ENCODE results near the gene C1orf210.

C1orf210 gene

GRCh38 chr1:43315481-43315880, 30.1 kb upstream of the C1orf210 start:
- Histone ChIP-seq H3K9me3 (ENCODE audit: low read length) (no peaks in the 10 kb centered on the region), H3K4me2 (ENCODE audit: low read length) (no peak overlapping the region), H3F3A (ENCODE audit: insufficient read depth, low read length) (no peaks in the 10 kb centered on the region), H3K27ac (ENCODE audit: low read depth, low read length, poor library complexity, severe bottlenecking) (no peak overlapping the region), H4K20me1 (ENCODE audit: insufficient read depth, low read length) (no peaks in the 10 kb centered on the region), H3K4me1 (ENCODE audit: insufficient read depth, low read length, severe bottlenecking) (no peaks in the 10 kb centered on the region), H3K9me2 (ENCODE audit: low read depth, low read length) (no peaks in the 10 kb centered on the region), H3K4me3 (ENCODE audit: low read depth, low read length, poor library complexity, severe bottlenecking) (no peak overlapping the region), H3K79me2 (ENCODE audit: insufficient read depth, low read length) (no peaks in the 10 kb centered on the region), H3K36me3 (ENCODE audit: insufficient read depth, low read length) (no peaks in the 10 kb centered on the region), H3K27me3 (ENCODE audit: insufficient read depth, low read length) (no peaks in the 10 kb centered on the region), H3K9ac (ENCODE audit: low read length) (no peak overlapping the region), H2AFZ (ENCODE audit: low read length) (no peak overlapping the region)
- TF ChIP-seq, protein P1, sequence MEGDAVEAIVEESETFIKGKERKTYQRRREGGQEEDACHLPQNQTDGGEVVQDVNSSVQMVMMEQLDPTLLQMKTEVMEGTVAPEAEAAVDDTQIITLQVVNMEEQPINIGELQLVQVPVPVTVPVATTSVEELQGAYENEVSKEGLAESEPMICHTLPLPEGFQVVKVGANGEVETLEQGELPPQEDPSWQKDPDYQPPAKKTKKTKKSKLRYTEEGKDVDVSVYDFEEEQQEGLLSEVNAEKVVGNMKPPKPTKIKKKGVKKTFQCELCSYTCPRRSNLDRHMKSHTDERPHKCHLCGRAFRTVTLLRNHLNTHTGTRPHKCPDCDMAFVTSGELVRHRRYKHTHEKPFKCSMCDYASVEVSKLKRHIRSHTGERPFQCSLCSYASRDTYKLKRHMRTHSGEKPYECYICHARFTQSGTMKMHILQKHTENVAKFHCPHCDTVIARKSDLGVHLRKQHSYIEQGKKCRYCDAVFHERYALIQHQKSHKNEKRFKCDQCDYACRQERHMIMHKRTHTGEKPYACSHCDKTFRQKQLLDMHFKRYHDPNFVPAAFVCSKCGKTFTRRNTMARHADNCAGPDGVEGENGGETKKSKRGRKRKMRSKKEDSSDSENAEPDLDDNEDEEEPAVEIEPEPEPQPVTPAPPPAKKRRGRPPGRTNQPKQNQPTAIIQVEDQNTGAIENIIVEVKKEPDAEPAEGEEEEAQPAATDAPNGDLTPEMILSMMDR (IDR thresholded peaks at IDR 0.05; ENCODE audit: low read length): no peak
- no peak for TF ChIP-seq EZH2 (IDR thresholded peaks at IDR 0.05; ENCODE audit: borderline replicate concordance, low read length)

DNA sequence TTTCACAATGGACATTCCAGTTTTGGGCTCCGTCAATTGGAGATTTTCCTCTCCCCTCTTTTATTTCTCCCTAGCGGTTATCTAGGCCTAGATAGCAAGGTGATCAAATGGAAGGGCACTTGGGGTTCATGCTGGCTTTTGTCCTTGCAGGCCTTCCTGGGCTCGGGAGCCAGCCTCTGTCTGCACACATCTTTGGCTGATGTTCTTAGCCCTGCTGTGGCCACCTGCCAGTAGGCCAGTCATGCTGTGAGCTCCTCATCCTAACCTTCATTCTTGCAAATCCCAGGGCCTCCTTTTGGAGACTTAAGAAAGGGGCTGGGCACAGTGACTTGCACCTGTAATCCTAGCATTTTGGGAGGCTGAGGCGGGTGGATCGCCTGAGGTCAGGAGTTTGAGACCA, 28.9 kb upstream of the C1orf210 start:
- Histone ChIP-seq H3K9me3 (ENCODE audit: low read length) (no peaks in the 10 kb centered on the region), H3K4me1 (ENCODE audit: insufficient read depth, low read length, severe bottlenecking) (no peaks in the 10 kb centered on the region), H3K9ac (ENCODE audit: low read length) (no peak overlapping the region), H3K9me2 (ENCODE audit: low read depth, low read length) (no peaks in the 10 kb centered on the region), H3F3A (ENCODE audit: insufficient read depth, low read length) (no peaks in the 10 kb centered on the region), H3K4me3 (ENCODE audit: low read depth, low read length, poor library complexity, severe bottlenecking) (no peak overlapping the region), H4K20me1 (ENCODE audit: insufficient read depth, low read length) (no peaks in the 10 kb centered on the region), H3K36me3 (ENCODE audit: insufficient read depth, low read length) (no peaks in the 10 kb centered on the region), H3K79me2 (ENCODE audit: insufficient read depth, low read length) (no peaks in the 10 kb centered on the region), H2AFZ (ENCODE audit: low read length) (no peak overlapping the region), H3K4me2 (ENCODE audit: low read length) (no peak overlapping the region), H3K27me3 (ENCODE audit: insufficient read depth, low read length) (no peaks in the 10 kb centered on the region), H3K27ac (ENCODE audit: low read depth, low read length, poor library complexity, severe bottlenecking) (no peak overlapping the region)
- TF ChIP-seq, protein P1 (IDR thresholded peaks at IDR 0.05; ENCODE audit: low read length): no peak
- TF ChIP-seq EZH2 (IDR thresholded peaks at IDR 0.05; ENCODE audit: borderline replicate concordance, low read length): no peak

DNA sequence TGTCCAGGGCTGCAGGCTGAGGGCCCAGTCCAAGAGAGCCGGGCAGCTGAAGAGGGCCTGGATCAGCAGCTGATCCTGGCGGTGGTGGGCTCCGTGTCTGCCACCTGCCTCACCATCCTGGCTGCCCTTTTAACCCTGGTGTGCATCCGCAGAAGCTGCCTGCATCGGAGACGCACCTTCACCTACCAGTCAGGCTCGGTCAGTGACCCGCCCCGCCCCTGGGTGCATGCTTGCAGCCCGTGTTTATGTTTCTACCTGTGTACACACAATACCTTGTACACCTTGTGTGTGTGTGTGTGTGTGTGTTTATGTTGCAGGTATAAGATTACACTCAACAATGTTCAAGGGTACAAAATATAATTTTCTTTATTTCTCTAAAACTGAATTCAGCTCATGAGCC, 28.4 kb upstream of the C1orf210 start:
- Histone ChIP-seq H3K9me3 (ENCODE audit: low read length) (no peaks in the 10 kb centered on the region), H3K27ac (ENCODE audit: low read depth, low read length, poor library complexity, severe bottlenecking) (no peak overlapping the region), H3K9me2 (ENCODE audit: low read depth, low read length) (no peaks in the 10 kb centered on the region), H3K36me3 (ENCODE audit: insufficient read depth, low read length) (no peaks in the 10 kb centered on the region), H3F3A (ENCODE audit: insufficient read depth, low read length) (no peaks in the 10 kb centered on the region), H3K9ac (ENCODE audit: low read length) (no peak overlapping the region), H2AFZ (ENCODE audit: low read length) (no peak overlapping the region), H3K4me2 (ENCODE audit: low read length) (no peak overlapping the region), H3K4me1 (ENCODE audit: insufficient read depth, low read length, severe bottlenecking) (no peaks in the 10 kb centered on the region), H4K20me1 (ENCODE audit: insufficient read depth, low read length) (no peaks in the 10 kb centered on the region), H3K4me3 (ENCODE audit: low read depth, low read length, poor library complexity, severe bottlenecking) (no peak overlapping the region), H3K79me2 (ENCODE audit: insufficient read depth, low read length) (no peaks in the 10 kb centered on the region), H3K27me3 (ENCODE audit: insufficient read depth, low read length) (no peaks in the 10 kb centered on the region)
- TF ChIP-seq EZH2 (IDR thresholded peaks at IDR 0.05; ENCODE audit: borderline replicate concordance, low read length): no peak
- TF ChIP-seq, protein P1 (IDR thresholded peaks at IDR 0.05; ENCODE audit: low read length): no peak
